HG03469 (cell line): ENCODE data around the gene XXYLT1.
"Not testable (repeated sequence)": the region's sequence is repeated elsewhere in the genome, so short reads cannot be mapped to it uniquely, and the experiment has no call there.

Source experiments
- ATAC-seq: cut with Tn5 transposase; IDR thresholded peaks from one replicate; pipeline ENCODE4 v1.9.1; 2021; ENCODE audit warnings: mild to moderate bottlenecking, moderate library complexity, moderate number of reproducible peaks; ENCODE audit not compliant: unreplicated experiment

Gene XXYLT1

GRCh38 chr3:195230244-195230643 is 40.7 kb downstream of the XXYLT1 start:
- ATAC-seq = no peak

DNA sequence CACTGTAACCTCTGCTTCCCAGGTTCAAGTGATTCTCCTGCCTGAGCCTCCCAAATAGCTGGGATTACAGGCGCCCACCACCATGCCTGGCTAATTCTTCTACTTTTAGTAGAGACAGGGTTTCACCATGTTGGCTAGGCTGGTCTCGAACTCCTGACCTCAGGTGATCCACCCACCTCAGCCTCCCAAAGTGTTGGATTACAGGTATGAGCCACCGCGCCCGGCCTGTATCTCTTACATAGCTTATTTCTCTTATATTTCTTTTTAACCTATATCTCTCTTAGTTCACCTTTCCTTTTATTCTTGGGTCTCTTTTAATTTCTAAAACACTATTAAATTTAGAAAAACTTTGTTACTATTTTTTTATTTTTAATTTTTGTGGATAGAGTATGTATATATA is 42.1 kb downstream of the XXYLT1 start:
- ATAC-seq = not testable (repeated sequence)

DNA sequence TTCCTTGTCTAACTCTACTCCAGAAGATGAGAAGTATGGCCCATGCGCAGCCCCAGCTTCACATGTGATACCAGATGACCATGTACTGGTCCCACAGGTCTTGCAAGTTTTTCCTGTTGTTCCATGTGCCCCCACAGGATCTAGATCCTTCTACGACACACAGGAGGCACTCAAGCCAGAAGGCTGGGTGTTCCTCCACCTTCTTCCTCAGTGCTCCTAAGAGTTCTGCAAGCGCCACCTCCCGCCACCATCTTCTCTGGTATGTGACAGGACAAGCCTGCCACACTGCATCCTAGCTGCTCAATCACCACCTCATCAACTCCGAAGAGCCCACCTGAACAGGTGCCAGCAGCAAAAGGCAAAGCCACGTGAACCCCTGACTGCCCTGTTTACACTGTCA is 43.1 kb downstream of the XXYLT1 start:
- ATAC-seq = no peak

- ATAC-seq = no peak
These were observed 44.0 kb downstream of the XXYLT1 start for GRCh38 chr3:195226900-195227447.

DNA sequence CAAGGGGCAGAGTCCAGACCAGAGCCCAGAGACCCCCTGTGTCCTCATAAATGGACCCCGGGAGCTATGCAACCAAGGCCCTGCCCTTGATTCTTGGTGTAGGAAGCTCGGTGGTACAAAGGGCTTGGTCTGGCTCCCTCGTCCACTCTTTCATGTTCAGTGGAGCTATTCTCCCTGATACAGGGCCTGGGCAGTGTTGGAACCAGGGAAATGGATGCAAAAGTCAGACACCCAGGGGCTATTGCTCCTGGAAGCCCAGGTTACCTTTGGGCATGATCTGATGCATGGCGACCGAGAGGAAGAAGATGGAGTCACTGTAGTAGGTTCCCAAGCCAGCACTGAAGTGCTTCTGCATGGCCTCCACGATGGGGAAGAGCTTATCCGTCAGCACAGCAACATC is 44.5 kb downstream of the XXYLT1 start:
- no peak for ATAC-seq

DNA sequence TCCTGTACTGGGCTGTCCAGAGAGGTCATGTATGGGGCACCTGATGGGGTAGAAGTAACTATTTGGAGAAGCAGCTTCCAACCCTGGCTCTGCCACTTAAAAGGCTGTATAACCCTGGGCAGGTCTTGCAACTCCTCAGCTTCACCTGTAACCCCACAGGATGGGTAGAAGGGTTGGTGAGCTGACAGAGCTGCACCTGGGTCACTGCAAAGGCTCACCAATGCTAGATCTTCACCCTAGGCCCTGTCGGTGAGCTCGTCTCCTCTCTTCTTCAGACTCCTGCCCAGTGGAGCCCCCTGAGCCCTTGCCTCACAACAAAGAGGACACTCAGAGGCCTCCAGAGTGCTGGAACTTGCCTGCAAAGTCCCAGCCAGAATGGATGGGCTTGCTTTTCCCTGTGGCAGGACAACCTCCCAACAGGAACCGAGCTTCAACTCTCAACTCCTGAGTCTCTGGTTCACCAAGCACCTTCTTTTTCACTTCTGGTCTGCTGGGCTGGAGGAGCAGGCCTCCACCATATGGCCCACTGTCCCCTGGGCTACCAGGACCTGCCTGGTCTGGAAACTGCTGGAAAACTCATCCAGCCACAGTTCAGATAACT is 45.9 kb downstream of the XXYLT1 start:
- no peak for ATAC-seq

GRCh38 chr3:195224156-195224979 is 46.6 kb downstream of the XXYLT1 start:
- no peak for ATAC-seq

- no peak for ATAC-seq
These were observed 48.9 kb downstream of the XXYLT1 start for GRCh38 chr3:195221876-195222617.

DNA sequence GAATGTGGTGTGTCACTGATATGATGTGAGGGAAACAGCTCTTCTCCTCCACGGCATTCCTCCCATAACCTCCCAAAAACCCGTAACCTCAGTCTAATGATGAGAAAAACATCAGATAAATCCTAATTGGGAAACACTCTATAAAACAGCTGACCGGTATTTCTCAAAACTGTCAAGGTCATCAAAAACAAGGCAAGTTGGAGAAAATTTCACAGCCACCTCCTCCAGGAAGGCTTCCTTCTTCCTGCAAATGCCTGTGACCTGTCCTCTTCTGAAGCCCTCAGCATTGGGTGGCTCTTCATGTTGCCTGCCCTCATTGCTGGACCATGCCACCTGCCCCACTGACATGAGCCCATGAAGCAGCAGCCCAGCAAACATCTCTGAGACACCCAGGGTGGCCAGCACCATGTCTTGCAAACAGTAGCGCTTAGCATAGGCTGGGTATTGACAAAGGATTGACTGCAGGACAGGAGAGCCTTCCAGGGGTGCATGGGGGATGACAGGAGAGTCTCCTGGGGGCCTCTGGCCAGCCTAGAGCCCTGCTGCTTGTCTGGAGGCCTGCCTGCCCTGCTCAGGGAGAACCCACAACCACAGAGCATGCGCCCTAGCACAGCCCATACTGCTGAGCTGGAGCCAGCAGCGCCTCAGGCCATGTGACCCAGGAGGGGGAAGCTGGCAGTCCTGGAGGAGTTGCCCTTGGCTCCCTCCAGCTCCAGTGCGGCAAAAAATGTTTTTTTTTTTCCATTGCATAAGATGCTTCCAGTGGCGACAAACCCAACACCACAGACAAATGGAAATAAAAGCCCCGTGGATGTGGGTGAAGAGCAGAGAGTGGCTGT is 49.7 kb downstream of the XXYLT1 start:
- no peak for ATAC-seq

DNA sequence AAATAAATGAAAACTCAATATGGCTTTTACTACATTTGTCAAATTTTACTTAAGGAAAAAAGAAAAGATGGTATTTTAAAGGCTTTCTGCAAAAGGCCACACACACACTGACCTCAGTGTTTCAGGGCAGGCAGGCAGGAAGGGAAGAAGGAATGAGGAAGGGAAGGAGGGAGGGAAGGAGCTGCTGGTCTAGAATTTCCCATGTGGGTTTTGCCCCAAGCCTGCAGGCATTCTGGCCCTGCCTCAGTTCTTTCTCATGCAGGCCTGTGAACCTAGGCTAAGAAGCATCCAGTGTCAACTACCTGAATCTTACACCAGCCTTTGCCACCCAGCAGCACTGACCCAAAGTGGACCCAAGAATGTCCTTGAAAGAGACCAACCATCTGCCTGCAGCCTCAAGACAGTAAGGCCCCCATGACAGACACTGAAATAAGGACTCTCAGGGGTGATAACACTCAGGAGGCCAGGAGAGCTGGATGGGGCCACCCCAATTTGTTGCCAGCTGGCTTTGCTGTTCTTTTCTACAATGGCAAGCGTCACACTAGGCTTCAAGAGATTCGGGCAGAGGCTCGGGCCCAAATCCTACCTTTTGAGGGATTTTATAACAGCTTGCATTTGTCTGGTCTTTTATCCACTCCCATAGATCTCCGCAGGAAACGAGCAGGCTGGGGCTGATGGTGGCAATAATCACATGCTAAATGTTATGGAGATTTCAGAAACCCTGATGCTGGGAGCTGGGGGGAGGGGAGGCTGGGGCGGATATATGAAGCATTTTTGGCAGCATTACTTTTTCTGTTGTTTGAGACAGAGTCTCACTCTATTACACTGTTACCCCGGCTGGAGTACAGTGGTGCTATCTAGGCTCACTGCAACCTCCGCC is 51.4 kb downstream of the XXYLT1 start:
- ATAC-seq = no peak

GRCh38 chr3:195218331-195218730 is 52.6 kb downstream of the XXYLT1 start:
- ATAC-seq = not testable (repeated sequence)

DNA sequence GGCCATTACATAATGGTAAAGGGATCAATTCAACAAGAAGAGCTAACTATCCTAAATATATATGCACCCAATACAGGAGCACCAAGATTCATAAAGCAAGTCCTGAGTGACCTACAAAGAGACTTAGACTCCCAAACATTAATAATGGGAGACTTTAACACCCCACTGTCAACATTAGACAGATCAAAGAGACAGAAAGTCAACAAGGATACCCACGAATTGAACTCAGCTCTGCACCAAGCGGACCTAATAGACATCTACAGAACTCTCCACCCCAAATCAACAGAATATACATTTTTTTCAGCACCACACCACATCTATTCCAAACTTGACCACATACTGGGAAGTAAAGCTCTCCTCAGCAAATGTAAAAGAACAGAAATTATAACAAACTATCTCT is 55.4 kb downstream of the XXYLT1 start:
- not testable (repeated sequence) for ATAC-seq

- no peak for ATAC-seq
These were observed 56.6 kb downstream of the XXYLT1 start for GRCh38 chr3:195214381-195214780.

GRCh38 chr3:195213639-195214315 is 57.2 kb downstream of the XXYLT1 start:
- ATAC-seq = no peak

DNA sequence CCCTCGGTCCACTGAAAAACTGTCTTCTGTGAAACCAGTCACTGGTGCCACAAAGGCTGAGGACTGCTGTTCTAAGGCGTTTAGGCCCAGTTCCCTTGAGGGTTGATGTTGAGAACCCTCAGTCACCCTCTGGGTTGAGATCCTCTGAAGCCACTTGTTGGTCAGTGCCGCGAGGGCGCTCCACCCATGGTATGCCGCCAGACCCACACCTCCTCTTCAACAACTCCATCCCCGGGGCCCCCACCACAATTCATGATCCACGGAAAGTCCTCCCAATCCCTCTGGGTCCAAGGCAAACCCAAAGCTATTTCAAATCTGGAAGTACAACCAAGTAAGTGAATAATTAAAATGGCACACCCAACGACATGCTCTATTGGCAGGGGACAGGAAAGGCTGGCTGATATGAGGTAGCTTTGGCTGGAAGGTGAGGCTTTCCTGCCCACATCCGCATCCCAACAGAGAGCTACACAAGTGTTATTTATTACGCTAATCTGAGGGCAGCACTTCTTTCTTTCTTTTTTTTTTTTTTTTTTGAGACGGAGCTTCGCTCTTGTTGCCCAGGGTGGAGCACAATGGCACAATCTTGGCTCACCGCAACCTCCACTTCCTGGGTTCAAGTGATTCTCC is 58.1 kb downstream of the XXYLT1 start:
- no peak for ATAC-seq

- ATAC-seq = no peak
These were observed 58.8 kb downstream of the XXYLT1 start for GRCh38 chr3:195212033-195212748.

DNA sequence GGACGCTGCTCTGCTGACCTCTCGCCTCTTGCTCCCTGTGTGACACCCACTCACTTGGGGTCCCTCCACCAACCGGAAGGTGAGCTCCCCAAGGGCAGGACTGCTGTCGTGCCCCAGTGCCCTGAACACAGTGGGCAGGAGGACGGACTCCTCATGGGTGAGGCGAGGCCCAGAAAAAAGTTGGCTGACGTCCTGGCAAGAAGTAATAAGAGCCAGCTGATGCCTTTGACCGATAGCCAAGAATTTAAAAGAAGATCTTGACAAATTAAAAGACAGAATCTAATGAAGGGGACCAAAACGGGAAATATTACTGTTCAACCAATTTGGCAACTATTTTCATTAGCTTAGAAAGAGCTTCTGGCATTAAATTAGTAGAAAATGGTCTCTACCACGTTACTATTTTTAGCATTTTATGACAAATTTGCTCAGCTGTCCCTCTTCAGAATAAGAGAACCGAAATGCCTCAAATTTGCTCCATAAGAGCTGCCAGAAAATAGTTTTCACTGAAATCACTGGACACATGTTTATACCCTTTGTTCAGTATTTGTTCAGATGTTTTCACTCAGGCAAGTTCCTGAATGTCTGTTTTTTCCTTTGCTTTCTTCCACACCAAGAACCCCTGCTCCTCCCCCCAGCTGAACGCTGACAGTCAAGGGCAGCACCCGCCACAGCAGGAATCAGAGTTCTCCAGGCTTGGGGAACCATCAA is 60.5 kb downstream of the XXYLT1 start:
- ATAC-seq = no peak
